Stimulated activated CD8-positive, alpha-beta memory T cell treated with anti-CD3 and anti-CD28 coated beads, Interleukin-15, amount 100 ng/mL, for 1 hour (primary cell): ENCODE results near the gene PLPP4.

Experiments
- DNase-seq: peaks from one replicate; pipeline ENCODE4 v3.0.0-alpha.2; 2020; ENCODE audit warnings: low read depth

The PLPP4 gene

DNA sequence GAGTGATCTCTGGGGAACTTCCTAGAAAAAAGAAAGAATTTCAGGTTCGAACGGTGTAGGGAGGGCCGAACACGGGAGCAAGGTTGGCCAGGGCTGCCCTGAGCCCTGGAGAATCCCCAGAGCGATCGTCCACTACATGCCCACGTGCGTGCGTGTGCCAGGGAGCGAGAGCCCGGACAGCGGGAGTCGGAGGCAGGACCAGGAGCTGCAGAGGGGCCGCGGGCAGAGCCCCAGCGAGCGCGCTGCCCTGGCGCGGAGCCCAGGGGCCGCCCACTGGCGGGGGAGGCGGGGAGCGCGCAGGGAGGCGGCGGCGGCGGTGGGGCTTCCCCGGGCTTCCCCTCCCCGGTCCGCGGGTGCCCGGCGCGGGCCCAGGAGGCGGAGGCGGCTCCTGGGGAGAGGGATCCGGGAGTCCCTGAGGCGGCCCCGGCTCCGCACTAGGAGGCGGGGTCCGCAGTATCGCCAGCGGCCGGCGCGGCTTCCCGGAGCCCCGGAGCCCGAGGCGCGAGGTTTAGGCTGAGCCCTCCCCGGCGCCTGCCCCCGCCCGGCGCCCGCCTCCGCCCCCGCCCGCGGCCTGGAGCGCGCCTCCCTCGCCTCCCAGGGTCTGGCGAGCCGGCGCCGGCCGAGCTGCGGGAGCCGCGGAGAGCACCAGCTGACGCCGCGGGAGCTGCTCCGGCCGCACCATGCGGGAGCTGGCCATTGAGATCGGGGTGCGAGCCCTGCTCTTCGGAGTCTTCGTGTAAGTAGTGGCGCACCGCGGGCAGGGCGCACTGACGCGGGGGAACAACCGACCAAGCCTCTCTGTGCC is at the start of gene PLPP4:
TSS of gene PLPP4 (plus strand) at position 602 of the 805 bp plus-strand sequence. CDS start at position 681, 79 bp downstream.
- DNase-seq = no peak

DNA sequence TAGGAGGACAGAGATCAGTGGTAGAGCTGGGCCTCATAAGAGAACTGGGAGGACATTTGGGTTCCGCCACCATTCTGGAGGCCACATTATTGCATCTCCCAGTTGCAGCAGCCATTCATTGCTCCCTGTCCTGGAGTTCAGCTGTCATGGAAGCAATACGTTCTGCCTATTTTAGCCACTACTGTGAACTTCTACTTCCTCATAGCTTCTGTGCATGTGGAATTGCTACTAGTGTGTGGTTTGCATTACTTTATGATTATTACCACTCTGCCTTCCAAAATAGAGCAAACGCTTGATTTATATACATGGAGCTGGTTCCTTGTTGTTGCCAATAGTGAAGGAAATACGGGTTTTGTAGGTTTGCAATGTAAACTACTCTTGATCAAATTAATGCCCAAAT is 47.2 kb upstream of the PLPP4 start:
- DNase-seq = no peak

GRCh38 chr10:120414946-120415345 is 42.1 kb upstream of the PLPP4 start:
- no peak for DNase-seq

DNA sequence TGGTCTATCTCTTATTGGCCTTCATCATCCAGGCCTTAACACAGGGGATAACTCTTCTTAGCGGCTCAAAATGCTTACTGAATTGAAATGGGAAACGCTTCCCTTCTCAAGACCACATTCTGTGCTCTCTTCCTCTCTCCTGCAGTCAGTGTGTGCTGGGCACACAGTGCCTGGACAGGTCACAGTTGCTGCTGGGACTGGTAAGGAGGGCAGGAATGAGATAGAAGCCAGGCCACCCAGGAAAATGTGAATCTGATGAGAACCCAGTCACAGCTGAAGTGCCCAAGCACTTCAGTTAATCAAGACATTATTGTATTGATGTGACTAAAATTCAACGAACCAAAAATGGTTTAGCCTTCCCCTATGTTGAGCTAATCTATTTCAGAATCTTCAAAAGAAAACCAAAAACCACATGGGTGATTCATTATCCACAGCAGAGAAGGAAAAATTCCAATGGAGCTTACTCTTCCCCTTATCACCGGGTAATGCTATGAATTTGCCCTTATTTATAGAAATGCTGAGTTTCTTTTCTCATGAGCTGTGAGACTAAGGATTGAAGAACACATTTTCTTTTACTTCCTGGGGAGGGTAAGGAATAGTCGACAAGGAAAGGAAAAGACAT is 41.2 kb upstream of the PLPP4 start:
- DNase-seq = no peak

DNA sequence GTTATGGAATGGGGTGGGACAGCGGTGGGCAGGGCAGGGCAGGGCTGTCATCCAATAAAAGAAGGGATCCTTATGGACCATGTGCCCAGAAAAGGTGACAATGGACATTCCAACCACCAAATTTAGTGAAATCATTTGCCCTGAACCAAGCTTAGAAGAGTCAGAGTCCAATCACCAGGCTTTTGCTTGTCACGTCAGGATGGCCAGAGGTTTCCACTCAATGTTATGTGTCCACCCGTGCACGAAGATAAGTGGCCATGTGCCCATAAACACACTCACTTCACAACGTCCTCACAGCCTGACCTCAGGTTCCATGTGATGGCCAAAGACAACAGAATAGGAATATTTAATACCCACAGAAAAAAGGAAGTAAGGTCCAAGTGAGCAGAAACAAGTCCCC is 36.6 kb upstream of the PLPP4 start:
- DNase-seq = no peak

GRCh38 chr10:120421250-120421649 is 35.8 kb upstream of the PLPP4 start:
- DNase-seq = no peak

GRCh38 chr10:120422457-120422856 is 34.6 kb upstream of the PLPP4 start:
- DNase-seq = no peak

GRCh38 chr10:120423431-120424197 is 33.4 kb upstream of the PLPP4 start:
- DNase-seq = no peak

DNA sequence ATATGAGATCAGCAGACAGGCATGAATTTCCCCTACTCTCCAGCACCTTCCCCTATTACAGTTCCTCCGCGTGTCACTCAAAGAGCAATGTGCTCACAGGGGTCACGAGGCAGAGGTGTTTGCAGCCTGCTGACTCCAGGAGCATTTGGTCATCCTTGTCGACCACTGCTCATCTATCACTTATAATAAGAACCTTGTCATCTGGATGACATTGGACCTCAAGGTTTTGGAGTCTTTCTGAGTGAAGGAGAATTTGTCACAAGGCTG is 32.9 kb upstream of the PLPP4 start:
- DNase-seq = no peak

GRCh38 chr10:120426306-120426705 is 30.7 kb upstream of the PLPP4 start:
- no peak for DNase-seq

DNA sequence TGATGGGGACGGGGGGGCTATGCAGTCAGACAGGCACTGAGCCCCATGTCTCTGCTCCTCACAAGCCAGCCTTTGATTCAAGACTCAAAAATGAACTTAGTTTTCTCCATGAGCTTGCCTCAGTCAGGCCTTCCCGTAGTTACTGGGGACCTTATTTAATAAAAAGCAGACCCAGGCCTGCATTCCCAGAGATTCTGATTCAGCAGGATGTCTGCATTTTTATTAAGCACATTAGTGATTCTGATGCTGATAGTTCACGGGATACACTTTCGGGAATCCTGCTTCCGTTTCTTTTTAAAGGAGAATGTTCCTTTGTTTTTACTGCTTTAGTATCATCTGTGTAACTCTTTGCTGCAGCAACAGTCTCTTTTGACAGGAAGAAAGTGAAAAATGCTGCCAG is 28.3 kb upstream of the PLPP4 start:
- no peak for DNase-seq

DNA sequence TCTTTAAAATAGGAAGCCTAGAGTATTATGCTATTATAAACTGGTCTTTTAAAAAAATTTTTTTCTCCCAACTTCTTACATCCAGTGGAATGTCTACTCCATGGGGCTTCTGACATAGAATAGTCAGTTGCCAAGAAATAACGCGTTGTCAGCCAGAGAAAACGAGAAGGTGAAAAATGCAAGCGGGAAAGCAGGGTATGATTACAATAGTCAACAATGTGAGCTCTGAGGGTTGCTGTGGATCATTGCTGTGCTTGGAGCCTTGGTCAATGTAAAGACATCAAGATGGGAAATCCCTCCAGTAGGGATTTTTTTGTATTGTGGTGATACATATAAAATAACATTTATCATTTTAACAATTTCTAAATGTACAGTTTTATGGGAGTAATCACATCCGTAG is 27.6 kb upstream of the PLPP4 start:
- no peak for DNase-seq

DNA sequence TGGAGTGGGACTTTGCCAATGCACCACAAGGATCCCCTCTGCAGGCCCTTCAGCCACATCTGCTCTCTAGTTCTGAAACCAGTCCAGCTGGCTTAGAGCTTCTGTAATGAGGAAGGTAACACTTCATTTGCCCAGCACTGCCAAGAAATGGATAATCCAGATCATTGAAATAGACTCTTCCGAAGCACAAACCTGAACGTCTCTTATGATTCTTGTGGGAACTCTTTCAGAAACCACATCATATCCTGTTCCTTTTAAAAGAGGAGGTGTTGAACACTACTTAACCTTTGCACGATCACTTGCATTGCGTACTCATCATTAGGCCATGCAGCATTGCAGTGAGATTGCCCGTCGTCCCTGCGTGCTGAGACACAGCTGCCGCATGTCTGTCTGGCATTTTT is 25.8 kb upstream of the PLPP4 start:
- DNase-seq = no peak

DNA sequence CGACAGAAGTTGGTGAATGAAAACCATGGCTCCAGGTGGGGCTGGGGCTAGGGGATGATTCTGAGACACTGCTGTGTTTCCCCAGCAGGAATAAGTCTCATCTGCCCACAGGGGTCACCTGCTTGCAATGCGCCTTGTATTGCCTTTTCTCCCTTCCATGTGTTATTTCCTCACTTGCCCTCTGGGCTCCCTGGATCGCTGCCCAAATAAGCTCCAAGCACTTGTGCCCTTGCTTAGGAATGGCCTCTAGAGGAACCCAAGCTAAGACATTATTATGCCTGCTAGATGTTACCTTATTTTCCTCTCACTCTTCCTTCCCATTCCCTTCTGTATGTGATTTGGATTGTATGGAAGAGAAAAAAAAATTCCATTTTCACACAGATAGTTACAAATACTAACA is 24.8 kb upstream of the PLPP4 start:
- DNase-seq = no peak

DNA sequence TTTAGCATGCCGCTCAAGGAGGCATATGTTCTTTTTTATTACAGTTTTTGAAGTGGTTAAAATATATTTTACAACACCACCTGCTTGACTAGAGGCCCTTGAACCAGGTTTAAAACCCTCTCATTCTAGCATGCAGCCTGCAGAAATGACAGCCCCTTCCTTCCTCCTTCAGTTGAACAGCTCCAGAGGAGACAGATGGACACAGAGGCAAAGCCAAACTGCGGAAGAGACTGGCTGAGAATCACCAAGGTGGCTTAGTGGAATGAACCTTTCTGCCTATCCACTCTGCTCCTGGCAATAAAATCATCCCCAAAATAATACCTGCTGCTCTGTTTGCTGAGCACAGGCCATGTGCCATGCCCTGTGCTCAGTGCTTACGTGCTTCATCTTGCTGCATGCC is 23.9 kb upstream of the PLPP4 start:
- no peak for DNase-seq

- no peak for DNase-seq
Measured at GRCh38 chr10:120436439-120437112, 20.5 kb upstream of the PLPP4 start.

DNA sequence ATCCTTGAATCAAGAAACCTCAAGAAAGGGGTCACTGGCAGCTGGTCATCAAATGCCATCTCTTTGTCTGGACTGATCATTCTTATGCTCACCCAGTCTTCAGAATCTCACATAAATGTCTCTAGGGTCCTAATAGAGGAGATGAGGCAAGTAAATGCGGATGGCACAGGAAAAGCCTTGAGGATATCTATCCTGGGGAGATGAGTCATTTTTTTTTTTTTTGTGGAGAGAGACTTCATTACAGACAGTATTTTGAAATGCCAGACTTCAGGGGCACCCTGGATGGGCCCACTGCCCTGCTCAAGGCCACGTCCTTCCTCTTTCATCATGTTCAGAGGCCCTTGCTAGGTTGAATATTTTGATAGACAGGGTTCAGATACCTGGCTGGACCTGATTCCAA is 19.5 kb upstream of the PLPP4 start:
- no peak for DNase-seq

- DNase-seq = no peak
Measured at GRCh38 chr10:120451968-120452367, 5.1 kb upstream of the PLPP4 start.

- no peak for DNase-seq
Measured at GRCh38 chr10:120453319-120453718, 3.7 kb upstream of the PLPP4 start.

- DNase-seq = no peak
Measured at GRCh38 chr10:120453886-120454285, 3.1 kb upstream of the PLPP4 start.

DNA sequence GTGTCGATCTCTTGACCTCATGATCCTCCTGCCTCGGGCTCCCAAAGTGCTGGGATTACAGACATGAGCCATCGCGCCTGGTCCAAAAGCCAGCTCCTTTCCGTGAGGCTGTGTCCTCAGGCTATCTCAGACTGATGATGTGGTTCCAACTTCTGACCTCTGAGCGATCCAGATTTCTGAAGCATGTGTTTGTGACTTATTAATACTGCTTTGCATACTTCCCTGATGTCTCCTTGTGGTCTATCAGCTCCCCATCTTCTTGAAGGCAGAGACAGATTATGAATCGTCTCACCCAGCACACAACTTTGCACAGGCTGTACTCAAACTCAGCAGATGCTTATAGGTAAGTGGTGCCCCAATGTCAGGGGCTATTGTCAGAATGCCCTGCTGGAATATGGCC is 2.0 kb upstream of the PLPP4 start:
- DNase-seq = no peak

DNA sequence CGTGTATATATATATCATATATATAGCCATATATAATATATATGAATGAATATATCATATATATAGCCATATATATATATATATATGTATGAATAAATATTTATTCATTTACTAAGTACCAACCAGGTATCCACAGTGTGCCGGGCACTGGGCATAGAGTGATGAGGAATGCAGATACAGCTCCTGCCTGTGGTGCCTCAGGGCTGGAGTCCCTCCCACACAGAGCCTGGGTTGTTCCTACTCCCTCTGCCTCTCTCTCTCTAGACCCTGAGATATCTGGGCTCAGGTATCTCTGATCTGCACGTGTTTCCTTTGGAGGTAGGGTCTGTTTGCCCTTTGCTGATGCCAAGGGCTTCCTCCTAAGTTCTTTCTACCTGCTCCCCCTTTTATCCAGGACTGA is 1.4 kb upstream of the PLPP4 start:
- no peak for DNase-seq

DNA sequence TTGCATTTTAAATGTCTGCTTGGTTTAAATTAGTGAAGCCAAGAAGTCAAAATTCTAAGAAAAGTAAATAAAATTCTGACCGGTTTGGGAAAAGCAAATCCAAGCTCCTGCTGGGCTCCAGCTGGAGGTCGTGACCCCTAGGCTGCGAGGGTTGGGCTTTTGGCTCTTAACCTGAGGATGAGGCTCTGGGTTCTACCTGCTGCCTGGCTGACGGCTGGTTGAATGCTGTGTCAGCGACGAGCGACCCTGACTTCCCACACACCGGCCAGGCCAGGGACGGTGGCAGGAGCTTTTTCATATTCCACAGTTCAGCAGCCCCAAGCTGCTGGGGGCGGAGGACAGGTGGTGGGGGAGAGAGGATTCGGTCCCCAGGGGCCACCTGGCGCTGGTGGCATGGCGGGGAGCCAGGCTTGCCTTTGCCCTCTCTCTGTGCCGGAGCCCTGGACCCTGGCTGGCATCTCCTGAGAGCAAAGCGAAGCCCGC is 843 bp upstream of the PLPP4 start:
- DNase-seq = no peak
